ENCODE data around the gene ST14.
A peak's percentile ranks its signal among the peaks of the same experiment; 100 is the strongest.

The ST14 gene

GRCh38 chr11:130124096-130124495 is 35.5 kb upstream of the ST14 start:
- DNase-seq (ENCODE audit: low read depth): no peak
- no peak for TF ChIP-seq CTCF (IDR thresholded peaks at IDR 0.05; ENCODE audit: control insufficient read depth, extremely low read depth, insufficient read depth)
- no peak overlapping the region for H3K4me3 ChIP-seq (ENCODE audit: low read depth, low read length)

GRCh38 chr11:130125638-130126037 is 33.9 kb upstream of the ST14 start:
- DNase-seq (ENCODE audit: low read depth): no peak
- H3K4me3 ChIP-seq (ENCODE audit: low read depth, low read length): no peak overlapping the region
- TF ChIP-seq CTCF (IDR thresholded peaks at IDR 0.05; ENCODE audit: control insufficient read depth, extremely low read depth, insufficient read depth): no peak

- no peak for TF ChIP-seq CTCF (IDR thresholded peaks at IDR 0.05; ENCODE audit: control insufficient read depth, extremely low read depth, insufficient read depth)
- DNase-seq (ENCODE audit: low read depth): no peak
- H3K4me3 ChIP-seq (ENCODE audit: low read depth, low read length): no peak overlapping the region
These were observed 33.1 kb upstream of the ST14 start for GRCh38 chr11:130126516-130126915.

GRCh38 chr11:130127509-130127908 is 32.1 kb upstream of the ST14 start:
- no peak for DNase-seq (ENCODE audit: low read depth)
- no peak for TF ChIP-seq CTCF (IDR thresholded peaks at IDR 0.05; ENCODE audit: control insufficient read depth, extremely low read depth, insufficient read depth)
- no peak overlapping the region for H3K4me3 ChIP-seq (ENCODE audit: low read depth, low read length)

GRCh38 chr11:130128626-130129025 is 31.0 kb upstream of the ST14 start:
- TF ChIP-seq CTCF (IDR thresholded peaks at IDR 0.05; ENCODE audit: control insufficient read depth, extremely low read depth, insufficient read depth): no peak
- H3K4me3 ChIP-seq (ENCODE audit: low read depth, low read length): no peak overlapping the region
- no peak for DNase-seq (ENCODE audit: low read depth)

- no peak for TF ChIP-seq CTCF (IDR thresholded peaks at IDR 0.05; ENCODE audit: control insufficient read depth, extremely low read depth, insufficient read depth)
- H3K4me3 ChIP-seq (ENCODE audit: low read depth, low read length): no peak overlapping the region
- DNase-seq (ENCODE audit: low read depth): no peak
These were observed 29.7 kb upstream of the ST14 start for GRCh38 chr11:130129922-130130321.

- peak; percentile 26 for DNase-seq (ENCODE audit: low read depth)
- no peak overlapping the region for H3K4me3 ChIP-seq (ENCODE audit: low read depth, low read length)
- peak; percentile 86 for TF ChIP-seq CTCF (IDR thresholded peaks at IDR 0.05; ENCODE audit: control insufficient read depth, extremely low read depth, insufficient read depth)
These were observed 27.4 kb upstream of the ST14 start for GRCh38 chr11:130131961-130132850.
